Adrenal gland (tissue), 12 donors: ENCODE results near the gene SPAG8. TPM values are rescaled to one million over a fixed set of nuclear protein-coding genes. Genes with fewer than 3 reads are reported as not detected.
A peak's percentile ranks its signal among the peaks of the same experiment; 100 is the strongest.

Experiments
- DNase-seq, 7 donors: peaks; one replicate each; pipeline ENCODE4 v3.0.0-alpha.2; 2019 to 2020
- H3K27ac ChIP-seq, 5 donors: fragments of 200-600 bp; sonication (generic) in 4 of 5; 1 replicate in 3 of 5; 2 replicates in 2 of 5; pipeline versions ENCODE4 v1.5.1 to v1.8.0; 2016 to 2020; ENCODE audit warnings: mild to moderate bottlenecking in 1 of 5
- H3K27me3 ChIP-seq: fragments of 200-600 bp; 2 replicates; pipeline ENCODE4 v1.8.0; 2021
- H3K36me3 ChIP-seq, 2 donors: fragments of 200-600 bp; replicated peaks in 1 of 2; 1 replicate in 1 of 2; 2 replicates in 1 of 2; pipeline versions ENCODE4 v1.5.1 to v1.8.0; 2018 to 2022
- H3K4me1 ChIP-seq, 2 donors: fragments of 200-600 bp; replicated peaks in 1 of 2; 1 replicate in 1 of 2; 2 replicates in 1 of 2; pipeline versions ENCODE4 v1.5.1 to v1.8.0; 2018 to 2021
- H3K4me3 ChIP-seq, 4 donors: fragments of 200-600 bp; sonication (generic) in 3 of 4; one replicate each; pipeline ENCODE4 v1.5.1; 2016 to 2018
- H3K9me3 ChIP-seq, 3 donors: fragments of 200-600 bp; sonication (generic) in 1 of 3; replicated peaks in 1 of 3; 1 replicate in 2 of 3; 2 replicates in 1 of 3; pipeline versions ENCODE4 v1.5.1 to v1.8.0; 2016 to 2021
- CTCF ChIP-seq, 6 experiments: fragments of 450-650 bp in 4 of 6; fragments of 200-600 bp in 2 of 6; sonication (generic) in 1 of 6; IDR thresholded peaks; 1 replicate in 5 of 6; 2 replicates in 1 of 6; pipeline versions ENCODE4 v1.5.1 to v1.8.0; 2016 to 2021; ENCODE audit warnings: antibody characterized with exemption in 6 of 6, mild to moderate bottlenecking in 2 of 6, moderate library complexity in 1 of 6
- POLR2A ChIP-seq, 2 donors: fragments of 450-650 bp; IDR thresholded peaks; one replicate each; pipeline ENCODE4 v1.6.1; 2017; ENCODE audit warnings: antibody characterized with exemption in 2 of 2, mild to moderate bottlenecking in 2 of 2, moderate library complexity in 1 of 2
- WGBS, 4 donors: extraction: QIAGEN DNeasy Blood & Tissue Kit in 2 of 4; methylation state at CpG; one replicate each; pipeline versions ENCODE4 v1.1.5 to v1.1.7; 2013 to 2017; 5-methylcytosine and 5-hydroxymethylcytosine counted together
- intact Hi-C, 2 donors: fragments of 100-400 bp; cut with DNase I; formaldehyde crosslinking; loops; one replicate each; pipeline versions ENCODE4 v1.14.1 to v1.15.0; 2022 to 2023
- polyA plus RNA-seq, 3 donors: library from polyadenylated mRNA; stranded (reverse); fragments of 200-250 nt in 2 of 3; fragments of 350-450 nt in 1 of 3; fragmentation: Illumina TruSeq in 1 of 3; extraction: RNeasy Lipid Tissue Mini Kit (QIAGEN cat#74804) in 1 of 3; gene quantifications; one replicate each; pipeline ENCODE4 v1.2.3, GENCODE V29; 2013 to 2014
- total RNA-seq, 9 donors: library from RNA; depleted of rRNA in 4 of 9; stranded (reverse); fragments of >200 nt in 4 of 9; fragments of 120-200 nt in 1 of 9; fragmentation: NEBNext Ultra II Directional in 1 of 9; extraction: Animal tissue kit (Norgen Biotek cat#: 25700) in 1 of 9; gene quantifications; one replicate each; pipeline versions ENCODE4 v1.1.0 to v1.2.4, GENCODE V29; 2013 to 2023
- donor health status: healthy with polysubstance abuse.
- donor health status: Bipolar disorder and iron deficiency.
- donor health status: DM: yes; HTN: yes; CAD: no.
- donor health status: DM: no; HTN: no; CAD: no.
- donor health status: DM: no; HTN: no; CAD: no.
- donor health status: DM: yes; HTN: yes; CAD: no.

Gene SPAG8
- total and polyA plus RNA-seq, 12 donors = 0.98 to 9.2 (median 2.7) TPM

- 76 to 90% (median 84%) methylated on average over 2 of the region's 2 CpGs for WGBS, 4 donors
- Histone ChIP-seq H3K9me3 (no peaks in the 10 kb centered on the region), H3K4me1 (peaks cover 21 to 22% of the 10 kb centered on the region in 2 donors), H3K36me3 (no peaks in the 10 kb centered on the region), H3K4me3 (no peak overlapping the region), H3K27ac (no peak overlapping the region), H3K27me3 (no peaks in the 10 kb centered on the region)
- TF ChIP-seq POLR2A (IDR thresholded peaks at IDR 0.05) (no peak), CTCF (IDR thresholded peaks at IDR 0.05) (no peak)
- intact Hi-C loops = no loop called here
- no peak for DNase-seq
Observed at GRCh38 chr9:35835766-35836165, 23.7 kb upstream of the SPAG8 start.

- no peaks in the 10 kb centered on the region for H3K27me3 ChIP-seq
- H3K9me3 ChIP-seq = no peaks in the 10 kb centered on the region
- 93 to 100% (median 97%) methylated on average over 2 to 3 of the region's 3 CpGs for WGBS, 4 donors
- peaks cover 21 to 27% of the 10 kb centered on the region in 2 donors for H3K4me1 ChIP-seq
- H3K4me3 ChIP-seq = no peak overlapping the region
- no peak for DNase-seq
- TF ChIP-seq POLR2A (IDR thresholded peaks at IDR 0.05) (no peak), CTCF (IDR thresholded peaks at IDR 0.05) (no peak)
- no peaks in the 10 kb centered on the region for H3K36me3 ChIP-seq
- H3K27ac ChIP-seq = no peak overlapping the region
- intact Hi-C loops = no loop called here
Observed at GRCh38 chr9:35835216-35835632, 23.2 kb upstream of the SPAG8 start.

- Histone ChIP-seq H3K27me3 (no peaks in the 10 kb centered on the region), H3K27ac (no peak overlapping the region), H3K9me3 (no peaks in the 10 kb centered on the region), H3K36me3 (no peaks in the 10 kb centered on the region), H3K4me1 (peaks cover 28 to 34% of the 10 kb centered on the region in 2 donors), H3K4me3 (no peak overlapping the region)
- intact Hi-C loops = no loop called here
- DNase-seq = no peak
- WGBS, 4 donors = 75 to 78% (median 75%) methylated on average over 13 to 14 of the region's 14 CpGs
- TF ChIP-seq POLR2A (IDR thresholded peaks at IDR 0.05) (no peak), CTCF (IDR thresholded peaks at IDR 0.05) (no peak)
Observed at GRCh38 chr9:35834260-35835215, 22.5 kb upstream of the SPAG8 start.

GRCh38 chr9:35832814-35833213, 20.8 kb upstream of the SPAG8 start:
- Histone ChIP-seq H3K36me3 (no peaks in the 10 kb centered on the region), H3K27ac (peak overlapping the region in 3 of 5 donors; percentile 4 to 85 (median 54)), H3K27me3 (no peaks in the 10 kb centered on the region), H3K4me3 (no peak overlapping the region), H3K4me1 (peaks cover 34 to 39% of the 10 kb centered on the region in 2 donors), H3K9me3 (no peaks in the 10 kb centered on the region)
- intact Hi-C loops = no loop called here
- 55 to 72% (median 62%) methylated on average over 5 of the region's 5 CpGs for WGBS, 4 donors
- no peak for TF ChIP-seq CTCF (IDR thresholded peaks at IDR 0.05)
- TF ChIP-seq POLR2A (IDR thresholded peaks at IDR 0.05) = no peak
- DNase-seq = no peak
